Adipose tissue (tissue), 3 donors: Measurements from ENCODE around the gene AGFG1. TPM values are rescaled to one million over a fixed set of nuclear protein-coding genes. Genes with fewer than 3 reads are reported as not detected.

Experiments used
- H3K27ac ChIP-seq: one replicate; pipeline ENCODE4 v1.5.1; 2013; ENCODE audit warnings: low read depth, low read length
- WGBS, 3 donors: extraction: QIAGEN DNeasy Blood & Tissue Kit; methylation state at CpG; one replicate each; pipeline ENCODE4 v1.1.7; 2013; 5-methylcytosine and 5-hydroxymethylcytosine counted together
- polyA plus RNA-seq, 3 donors: library from polyadenylated mRNA; stranded (reverse); fragments of 200-250 nt; gene quantifications; one replicate each; pipeline ENCODE4 v1.2.3, GENCODE V29; 2013
- donor health status: healthy with polysubstance abuse.
- donor health status: Bipolar disorder and iron deficiency.
- donor health status: healthy.

AGFG1 gene
- polyA plus RNA-seq, 3 donors = 23.6 to 101 (median 68.2) TPM

DNA sequence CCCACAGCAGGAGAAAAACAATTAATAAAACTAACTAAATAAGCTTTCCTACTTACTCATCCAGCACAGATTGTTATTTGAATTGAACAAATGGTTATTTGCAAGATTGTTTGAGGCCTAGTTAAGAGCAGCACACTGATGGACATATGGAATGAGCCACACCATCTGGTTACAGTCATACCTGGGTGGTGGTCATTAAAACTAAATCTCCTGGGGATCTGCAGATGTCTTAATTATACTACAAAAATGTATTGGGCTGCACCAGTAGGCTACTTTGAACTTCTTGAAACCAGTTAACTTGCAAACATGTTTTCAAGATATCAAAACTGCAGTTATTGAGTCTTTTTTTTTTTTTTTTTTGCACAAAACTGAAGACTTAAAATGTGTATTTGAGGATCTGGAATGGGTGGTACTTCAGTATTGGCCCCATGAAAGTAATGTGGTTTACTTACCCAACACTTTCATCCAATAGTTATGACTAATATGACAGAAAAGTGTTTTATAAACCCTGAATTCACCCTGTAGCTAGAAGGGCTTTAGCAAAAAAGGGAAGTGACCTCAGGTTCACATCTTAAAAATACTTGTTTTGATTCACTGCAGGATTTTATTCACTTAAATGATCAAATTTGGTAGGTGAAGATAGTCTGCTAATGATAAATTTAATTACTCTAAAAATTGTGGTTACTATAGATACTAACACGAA is 10.8 kb downstream of the AGFG1 start:
- 44 to 62% (median 57%) methylated on average over 1 of the region's 1 CpG for WGBS, 3 donors
- H3K27ac ChIP-seq = no peak overlapping the region

DNA sequence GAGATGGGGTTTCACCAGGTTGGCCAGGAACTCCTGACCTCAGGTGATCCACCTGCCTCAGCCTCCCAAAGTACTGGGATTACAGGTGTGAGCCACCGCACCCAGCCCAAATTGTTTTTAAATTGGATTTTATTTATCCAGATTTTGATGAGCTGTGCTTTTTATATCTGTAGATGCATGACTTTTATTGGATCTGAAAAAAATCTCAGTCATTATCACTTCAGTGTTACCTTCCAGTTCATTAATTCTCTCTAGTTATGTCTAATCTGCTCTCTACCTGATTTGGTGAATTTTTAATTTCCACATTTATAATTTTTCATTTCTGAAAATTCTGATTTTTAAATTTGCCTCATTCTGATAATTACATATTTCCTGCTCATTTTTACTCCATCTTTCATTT is 13.5 kb downstream of the AGFG1 start:
- WGBS, 3 donors = 98 to 100% (median 100%) methylated on average over 1 of the region's 1 CpG
- no peak overlapping the region for H3K27ac ChIP-seq

DNA sequence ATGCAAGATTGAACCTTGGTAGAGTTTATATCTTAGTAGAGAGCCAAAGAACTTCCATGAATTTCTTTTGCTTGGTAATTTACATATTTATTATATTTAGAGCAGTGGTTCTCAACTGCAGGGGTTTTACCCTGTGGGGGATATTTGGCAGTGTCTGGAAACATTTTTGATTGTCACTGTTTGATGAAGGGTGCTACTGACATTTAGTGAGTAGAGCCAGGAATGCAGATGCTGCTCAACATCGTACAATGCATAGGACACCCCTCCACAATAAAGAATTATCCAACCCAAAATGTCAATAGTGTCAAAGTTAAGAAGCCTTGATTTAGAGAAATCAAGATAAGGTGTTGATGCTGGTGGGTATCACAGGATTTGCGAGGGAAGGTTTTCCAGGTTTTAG is 14.7 kb downstream of the AGFG1 start:
- WGBS, 3 donors = 89 to 90% (median 90%) methylated on average over 2 of the region's 2 CpGs

DNA sequence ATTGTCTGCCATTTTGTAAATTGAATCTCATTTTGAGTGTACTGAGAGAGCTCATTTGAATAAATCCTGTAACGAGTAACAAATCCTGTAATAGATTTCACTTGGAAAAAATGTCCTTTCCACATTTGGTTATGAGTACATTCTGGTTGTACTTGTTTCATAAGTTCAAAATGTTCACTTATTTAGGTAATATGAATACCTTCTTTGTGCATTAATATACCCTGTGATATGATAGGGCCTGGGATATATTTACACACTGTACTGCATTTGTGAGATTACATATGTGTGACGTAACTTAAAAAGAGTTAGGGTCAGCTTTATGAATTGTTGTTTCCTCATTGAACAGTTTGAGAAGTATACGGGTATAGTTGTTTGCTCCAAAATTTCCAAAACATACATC is 16.1 kb downstream of the AGFG1 start:
- WGBS, 3 donors = 78 to 84% (median 79%) methylated on average over 3 of the region's 3 CpGs

More for the DNA sequence above, 14.7 kb downstream of the AGFG1 start:
- no peak overlapping the region for H3K27ac ChIP-seq

GRCh38 chr2:227491386-227491785 is 19.4 kb downstream of the AGFG1 start:
- H3K27ac ChIP-seq = no peak overlapping the region
- 71 to 86% (median 77%) methylated on average over 3 of the region's 3 CpGs for WGBS, 3 donors

More for the DNA sequence above, 16.1 kb downstream of the AGFG1 start:
- H3K27ac ChIP-seq = no peak overlapping the region

GRCh38 chr2:227493524-227493923 is 21.6 kb downstream of the AGFG1 start:
- 82 to 97% (median 93%) methylated on average over 2 of the region's 2 CpGs for WGBS, 3 donors
- no peak overlapping the region for H3K27ac ChIP-seq

DNA sequence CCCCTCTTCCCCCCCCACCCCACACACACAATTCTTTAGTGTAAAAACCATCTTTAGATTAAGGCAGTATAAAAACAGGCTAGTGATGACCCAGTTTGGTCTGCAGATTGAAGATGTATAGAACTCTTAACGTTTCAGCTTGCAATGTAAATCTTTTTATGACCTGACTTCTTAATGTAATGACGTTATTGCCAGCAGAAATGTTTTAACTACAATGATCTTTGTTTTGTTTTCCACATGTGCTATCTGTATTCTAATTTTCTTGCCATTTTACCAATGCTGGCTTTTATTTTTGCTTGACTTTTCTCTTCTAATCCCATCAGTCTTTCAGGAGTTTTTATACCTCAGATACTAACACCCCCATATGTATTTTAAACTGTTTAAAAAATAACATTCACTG is 25.2 kb downstream of the AGFG1 start:
- WGBS, 3 donors = 76 to 90% (median 81%) methylated on average over 2 of the region's 2 CpGs
- H3K27ac ChIP-seq = no peak overlapping the region

DNA sequence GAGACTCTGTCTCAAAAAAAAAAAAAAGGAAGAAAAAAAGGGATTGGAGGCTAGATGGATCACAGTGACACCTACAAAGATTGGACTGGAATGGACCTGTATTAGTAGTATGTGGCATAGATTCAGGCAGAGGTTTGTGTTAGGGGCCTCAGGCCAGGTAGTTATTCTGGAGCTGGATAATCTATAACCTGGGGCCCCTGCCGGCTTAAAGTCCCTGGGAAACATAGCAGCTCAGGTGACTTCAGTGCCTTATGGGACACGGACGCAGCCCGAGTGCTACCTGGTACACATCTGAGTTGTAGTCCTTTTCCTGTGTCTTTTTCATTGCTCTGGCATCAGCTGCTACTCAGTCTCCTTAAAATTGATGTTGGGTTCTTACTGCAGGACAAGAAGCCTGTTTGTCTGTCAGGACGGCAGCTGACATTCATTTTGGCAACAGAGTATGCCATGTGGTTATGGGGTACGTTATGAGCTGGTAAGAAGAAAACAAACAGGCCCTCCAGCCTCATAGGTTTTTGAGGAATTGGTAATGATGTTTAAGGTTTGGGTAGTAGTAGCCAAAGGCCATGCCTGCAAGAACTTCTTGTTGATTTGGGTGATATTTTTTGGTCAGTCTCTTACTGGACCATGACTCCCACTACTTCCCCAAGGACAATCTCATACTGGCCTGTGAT is 27.8 kb downstream of the AGFG1 start:
- 76 to 96% (median 94%) methylated on average over 6 of the region's 6 CpGs for WGBS, 3 donors
- no peak overlapping the region for H3K27ac ChIP-seq

DNA sequence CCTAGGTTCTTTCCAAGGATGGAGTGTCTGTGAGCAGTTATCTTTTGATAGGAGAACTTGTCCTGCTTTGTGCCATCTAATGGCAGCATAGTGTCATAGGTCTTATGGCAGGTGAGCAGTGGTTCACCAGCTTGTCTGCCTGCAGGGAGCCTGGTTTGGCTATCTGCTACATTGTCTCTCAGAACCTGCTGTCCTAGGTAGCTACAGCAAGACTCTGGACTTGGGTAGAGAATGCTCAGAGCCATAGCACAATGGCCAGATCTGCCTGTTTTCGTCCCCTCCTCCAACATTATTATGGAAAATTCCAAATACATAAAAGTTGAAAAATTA is 28.3 kb downstream of the AGFG1 start:
- no peak overlapping the region for H3K27ac ChIP-seq
- WGBS, 3 donors = 95 to 98% (median 97%) methylated on average over 1 of the region's 1 CpG

DNA sequence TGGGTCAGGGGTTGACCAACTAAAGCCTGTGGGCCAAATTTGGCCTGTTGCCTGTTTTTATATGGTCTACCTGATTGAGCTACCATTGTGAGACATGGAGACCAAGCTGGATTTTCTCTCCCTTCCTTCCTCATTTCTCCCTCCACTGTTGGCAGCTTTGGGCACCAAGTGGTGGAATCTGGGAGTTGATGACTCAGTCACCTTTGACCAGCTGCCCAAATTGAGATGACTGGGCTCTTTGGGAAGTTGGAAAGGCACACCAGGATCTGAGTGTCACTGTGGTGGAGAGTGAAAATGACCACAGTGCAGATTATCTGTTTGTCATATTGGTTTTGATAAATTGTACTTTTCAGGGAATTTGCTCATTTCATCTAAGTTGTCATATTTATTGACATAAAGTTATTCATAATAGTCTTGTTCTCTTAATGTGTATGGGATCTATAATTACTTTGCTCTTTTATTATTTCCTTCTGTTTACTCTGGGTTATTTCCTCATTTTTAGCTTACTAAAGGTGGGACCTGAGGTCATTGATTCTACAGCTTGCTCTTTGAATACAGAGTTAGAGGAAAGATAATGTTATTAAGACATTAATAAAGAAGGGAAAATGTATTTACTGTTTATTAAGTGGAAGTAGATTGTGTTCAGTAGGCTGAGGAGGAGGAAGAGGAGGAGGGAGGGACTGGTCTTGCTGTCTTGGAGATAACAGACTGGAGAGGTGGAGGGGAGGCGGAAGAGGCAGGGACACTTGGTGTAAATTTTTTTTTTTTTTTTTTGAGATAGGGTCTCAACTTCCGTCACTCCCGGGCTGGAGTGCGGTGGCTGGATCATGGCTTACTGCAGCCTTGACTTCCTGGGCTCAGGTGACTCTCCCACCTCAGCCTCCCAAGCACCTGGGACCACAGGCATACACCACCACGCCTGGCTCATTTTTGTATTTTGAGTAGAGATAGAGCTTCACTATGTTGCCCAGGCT is 31.8 kb downstream of the AGFG1 start:
- no peak overlapping the region for H3K27ac ChIP-seq
- WGBS, 3 donors = 92 to 100% (median 95%) methylated on average over 5 of the region's 5 CpGs

DNA sequence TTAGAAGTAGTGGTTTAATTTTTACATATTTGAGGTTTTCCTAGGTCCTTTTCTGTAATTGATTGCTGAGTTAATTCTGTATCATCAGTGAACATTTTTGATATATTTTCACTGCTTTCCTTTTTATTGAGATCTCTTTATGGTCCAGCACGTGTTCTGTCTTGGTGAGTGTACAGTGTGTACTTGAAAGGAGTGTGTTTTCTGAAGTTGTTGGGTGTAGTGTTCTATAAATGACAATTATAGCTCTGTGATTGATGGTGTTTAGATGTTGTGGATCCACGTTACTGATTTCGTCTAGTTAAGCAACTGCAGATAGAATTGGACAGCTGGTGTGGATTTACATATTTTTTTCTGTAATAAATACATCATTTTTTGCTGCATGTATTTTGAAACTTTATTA is 32.7 kb downstream of the AGFG1 start:
- no peak overlapping the region for H3K27ac ChIP-seq
- WGBS, 3 donors = 65 to 71% (median 68%) methylated on average over 3 of the region's 3 CpGs

GRCh38 chr2:227506456-227506855 is 34.5 kb downstream of the AGFG1 start:
- no peak overlapping the region for H3K27ac ChIP-seq
- WGBS, 3 donors = 88 to 96% (median 89%) methylated on average over 1 of the region's 1 CpG

DNA sequence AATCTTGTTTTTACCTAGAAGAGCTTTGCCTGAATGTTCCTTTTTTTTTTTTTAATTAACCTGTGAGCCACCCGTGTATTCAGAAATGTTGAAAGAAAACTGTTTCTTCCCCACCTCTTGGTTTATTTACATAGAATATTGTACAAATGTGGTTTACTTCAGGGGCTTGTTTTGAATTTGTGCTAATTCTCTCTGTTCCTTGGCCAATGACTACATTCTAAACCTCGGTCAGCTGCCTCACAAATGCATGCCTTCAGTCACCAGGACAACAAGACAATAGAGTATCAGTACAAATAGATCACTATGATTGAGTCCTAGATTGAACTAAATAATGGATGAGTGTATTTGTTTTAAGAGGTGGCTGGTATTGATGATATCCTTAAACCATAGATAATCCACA is 36.0 kb downstream of the AGFG1 start:
- no peak overlapping the region for H3K27ac ChIP-seq
- 70 to 86% (median 83%) methylated on average over 2 of the region's 2 CpGs for WGBS, 3 donors

DNA sequence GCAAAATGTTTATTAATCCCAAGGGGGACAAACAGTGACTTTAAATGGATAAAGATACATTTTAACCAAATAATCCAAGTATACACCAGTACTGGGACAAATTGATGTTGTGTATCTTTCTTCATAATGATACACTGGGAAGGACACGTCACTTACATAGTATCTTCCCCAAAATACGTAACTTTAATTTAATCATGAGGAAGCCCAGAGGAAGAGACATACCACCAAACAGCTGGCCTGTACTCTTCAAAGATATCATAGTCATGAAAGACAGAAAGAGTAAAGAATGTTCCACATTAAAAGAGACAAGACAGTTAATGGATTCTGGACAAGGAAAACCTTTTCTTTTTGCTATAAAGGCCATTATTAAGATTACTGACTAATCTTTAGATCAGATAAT is 37.1 kb downstream of the AGFG1 start:
- H3K27ac ChIP-seq = no peak overlapping the region
- 50 to 94% (median 67%) methylated on average over 2 of the region's 2 CpGs for WGBS, 3 donors

DNA sequence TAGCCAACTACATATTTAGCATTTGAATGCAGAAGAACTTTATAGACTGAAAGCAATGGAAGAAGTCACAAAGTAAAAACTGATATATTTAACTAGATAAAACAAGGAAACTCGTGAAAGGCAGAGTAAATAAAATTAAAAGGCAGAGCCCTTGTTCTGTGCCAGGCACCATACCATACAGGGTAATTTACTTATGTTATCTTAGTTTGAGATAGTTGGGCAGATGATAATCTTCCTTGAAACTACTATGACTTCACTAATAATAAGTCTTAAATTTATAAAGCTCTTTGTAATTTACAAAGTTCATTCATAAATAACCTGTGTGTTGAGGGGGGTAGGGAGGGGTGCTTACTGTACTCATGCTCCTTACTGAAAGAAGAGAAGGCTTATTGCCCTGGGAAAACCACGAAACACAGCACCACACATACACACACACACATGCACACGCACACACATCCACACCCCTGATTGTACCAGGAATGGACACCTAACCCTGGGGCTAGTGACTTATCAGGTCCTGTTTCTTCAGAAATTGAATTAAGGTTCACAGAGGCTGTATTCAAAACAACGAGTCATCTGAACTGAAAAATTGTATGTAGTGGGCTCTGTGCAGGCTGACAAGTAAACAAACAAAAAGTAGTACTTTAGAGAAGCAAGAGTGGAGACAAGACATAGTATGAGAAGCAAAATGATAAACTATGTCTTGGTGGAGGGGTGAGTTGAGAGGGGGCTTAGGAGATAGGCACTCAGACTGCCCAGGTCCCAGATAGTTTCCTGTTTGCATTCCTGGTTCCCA is 38.1 kb downstream of the AGFG1 start:
- no peak overlapping the region for H3K27ac ChIP-seq
- WGBS, 3 donors = 50 to 75% (median 74%) methylated on average over 4 of the region's 4 CpGs

DNA sequence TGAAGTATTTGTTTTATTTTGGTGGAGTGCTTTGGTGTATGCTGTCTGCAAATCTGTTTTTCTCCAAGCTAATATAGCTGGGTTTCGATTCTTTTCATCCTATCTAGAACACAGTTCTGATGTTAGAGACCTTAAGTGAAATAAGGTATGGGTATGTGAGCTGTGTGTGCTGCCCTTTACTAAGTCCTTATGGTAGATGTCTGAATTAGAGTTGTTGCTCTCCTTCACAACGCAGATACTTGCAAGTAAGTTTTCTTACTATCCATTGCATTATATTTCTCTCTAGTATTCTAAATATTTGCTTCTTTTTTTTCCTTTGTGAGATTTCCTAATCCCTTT is 38.6 kb downstream of the AGFG1 start:
- no peak overlapping the region for H3K27ac ChIP-seq
- WGBS, 3 donors = 74 to 89% (median 81%) methylated on average over 2 of the region's 2 CpGs

DNA sequence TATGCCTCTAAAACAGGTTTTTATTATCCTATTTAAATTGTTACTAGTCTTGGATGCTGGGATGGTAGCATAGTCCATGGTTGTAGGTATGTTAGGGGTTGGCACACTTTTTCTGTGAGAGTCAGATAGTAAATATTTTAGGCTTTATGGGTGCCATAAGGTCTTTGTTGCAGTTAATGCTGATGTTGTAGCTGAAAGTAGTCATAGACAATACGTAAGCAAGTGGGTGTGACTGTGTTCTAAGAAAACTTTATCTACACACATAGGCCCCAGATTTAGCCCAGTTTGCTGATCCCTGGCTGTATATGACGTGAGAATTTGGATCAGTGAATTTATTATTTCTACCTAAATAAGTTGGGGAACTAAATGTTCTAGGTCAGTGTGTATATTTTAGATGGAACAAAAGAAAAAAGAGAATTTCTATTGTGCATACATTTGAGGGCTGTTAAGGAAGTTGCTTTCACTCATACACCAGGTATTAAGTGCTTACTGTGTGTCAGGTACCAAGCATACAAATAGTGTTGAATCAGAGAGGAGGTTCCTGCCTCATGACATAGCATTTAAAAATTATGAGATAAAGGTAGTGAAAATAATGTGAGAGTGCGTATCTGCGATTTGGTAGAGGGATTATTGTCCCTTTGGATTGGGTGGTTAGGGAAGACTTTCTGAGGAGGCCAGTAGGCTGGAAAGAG is 39.4 kb downstream of the AGFG1 start:
- 92 to 96% (median 96%) methylated on average over 4 of the region's 4 CpGs for WGBS, 3 donors
- no peak overlapping the region for H3K27ac ChIP-seq

DNA sequence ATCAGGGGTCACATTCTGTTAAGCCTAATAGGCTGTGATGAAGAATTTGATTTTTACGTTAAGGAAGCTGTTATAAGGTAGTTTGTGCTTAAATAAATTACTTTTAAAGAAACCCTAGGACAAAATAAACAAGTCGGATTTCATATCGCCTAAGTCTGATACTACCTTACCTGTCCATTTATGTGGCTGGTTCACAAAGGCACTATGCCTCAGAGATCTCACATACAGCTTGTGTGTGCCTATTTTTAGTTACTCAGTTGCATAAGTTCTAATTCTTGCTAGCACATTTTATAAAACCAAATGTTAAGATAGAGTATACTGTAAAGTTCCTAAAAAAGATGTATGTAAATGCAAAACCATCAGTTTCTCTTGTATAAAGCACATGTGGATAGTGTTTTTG is 40.0 kb downstream of the AGFG1 start:
- WGBS, 3 donors = 57 to 89% (median 83%) methylated on average over 3 of the region's 3 CpGs
- no peak overlapping the region for H3K27ac ChIP-seq
